ENCODE data around the gene CHAC1.
A peak's percentile ranks its signal among the peaks of the same experiment; 100 is the strongest.

CHAC1 gene

GRCh38 chr15:40952901-40953712, at the start of gene CHAC1:
Gene CHAC1, plus strand, starts transcription at chr15:40953471. Its CDS starts 113 bp downstream, at chr15:40953584.
- DNase-seq = peak; percentile 88

- DNase-seq = no peak
These were observed 48.6 kb upstream of the CHAC1 start for GRCh38 chr15:40904552-40905201.

- DNase-seq = peak; percentile 43
These were observed 46.9 kb upstream of the CHAC1 start for GRCh38 chr15:40906091-40906990.

- no peak for DNase-seq
These were observed 46.1 kb upstream of the CHAC1 start for GRCh38 chr15:40906991-40907802.

- no peak for DNase-seq
These were observed 45.2 kb upstream of the CHAC1 start for GRCh38 chr15:40908095-40908494.

GRCh38 chr15:40909662-40910630, 43.3 kb upstream of the CHAC1 start:
- no peak for DNase-seq

GRCh38 chr15:40911141-40911540, 42.1 kb upstream of the CHAC1 start:
- no peak for DNase-seq

- no peak for DNase-seq
These were observed 41.6 kb upstream of the CHAC1 start for GRCh38 chr15:40911693-40912092.

- DNase-seq = no peak
These were observed 40.8 kb upstream of the CHAC1 start for GRCh38 chr15:40912478-40912877.

GRCh38 chr15:40914013-40914412, 39.3 kb upstream of the CHAC1 start:
- no peak for DNase-seq

GRCh38 chr15:40914486-40914885, 38.8 kb upstream of the CHAC1 start:
- no peak for DNase-seq

GRCh38 chr15:40915116-40915661, 38.1 kb upstream of the CHAC1 start:
- no peak for DNase-seq

GRCh38 chr15:40915679-40916078, 37.6 kb upstream of the CHAC1 start:
- no peak for DNase-seq

GRCh38 chr15:40917585-40917984, 35.7 kb upstream of the CHAC1 start:
- DNase-seq = no peak

GRCh38 chr15:40918146-40918798, 35.0 kb upstream of the CHAC1 start:
- DNase-seq = no peak

- DNase-seq = no peak
These were observed 34.4 kb upstream of the CHAC1 start for GRCh38 chr15:40918799-40919392.

GRCh38 chr15:40921949-40922607, 31.2 kb upstream of the CHAC1 start:
- no peak for DNase-seq

GRCh38 chr15:40922608-40923005, 30.7 kb upstream of the CHAC1 start:
- no peak for DNase-seq

- no peak for DNase-seq
These were observed 29.7 kb upstream of the CHAC1 start for GRCh38 chr15:40923551-40923950.
